Loucy (cell line): ENCODE measurements around the gene GRB10.

Source experiments
- H2AFZ ChIP-seq: fragments of 200-600 bp; sonication (generic); 2 replicates; pipeline ENCODE4 v1.6.0; 2016; ENCODE audit warnings: antibody characterized with exemption, mild to moderate bottlenecking, low read length, moderate library complexity
- H3F3A ChIP-seq: fragments of 200-600 bp; 2 replicates; pipeline ENCODE4 v1.6.0; 2016; ENCODE audit warnings: antibody characterized with exemption, low read depth, mild to moderate bottlenecking
- H3K27me3 ChIP-seq: fragments of 200-600 bp; sonication (generic); 2 replicates; pipeline ENCODE4 v1.6.1; 2014; ENCODE audit warnings: low read length, mild to moderate bottlenecking; ENCODE audit not compliant: insufficient read depth, poor library complexity, severe bottlenecking
- H3K36me3 ChIP-seq: fragments of 200-600 bp; sonication (generic); 2 replicates; pipeline ENCODE4 v1.6.1; 2016; ENCODE audit warnings: low read length; ENCODE audit not compliant: insufficient read depth
- H3K4me1 ChIP-seq: fragments of 200-600 bp; sonication (generic); 2 replicates; pipeline ENCODE4 v1.5.1; 2014; ENCODE audit warnings: low read length, mild to moderate bottlenecking; ENCODE audit not compliant: insufficient read depth, poor library complexity, severe bottlenecking
- H3K4me2 ChIP-seq: fragments of 200-600 bp; sonication (generic); 2 replicates; pipeline ENCODE4 v1.6.0; 2014; ENCODE audit warnings: antibody characterized with exemption, low read length, low read depth, mild to moderate bottlenecking; ENCODE audit not compliant: poor library complexity, severe bottlenecking
- H3K4me3 ChIP-seq: fragments of 200-600 bp; sonication (generic); 2 replicates; pipeline ENCODE4 v1.5.1; 2014; ENCODE audit warnings: low read length, mild to moderate bottlenecking, mixed read lengths; ENCODE audit not compliant: poor library complexity, severe bottlenecking
- H3K79me2 ChIP-seq: fragments of 200-600 bp; sonication (generic); 2 replicates; pipeline ENCODE4 v1.6.1; 2014; ENCODE audit warnings: low read length; ENCODE audit not compliant: insufficient read depth
- H3K9ac ChIP-seq: fragments of 200-600 bp; sonication (generic); 2 replicates; pipeline ENCODE4 v1.6.0; 2014; ENCODE audit warnings: mild to moderate bottlenecking, low read depth, low read length, moderate library complexity; ENCODE audit not compliant: poor library complexity, severe bottlenecking
- H3K9me2 ChIP-seq: fragments of 200-600 bp; sonication (generic); replicated peaks from 2 replicates; pipeline ENCODE4 v1.6.1; 2016; ENCODE audit warnings: low read depth, low read length, mixed read lengths
- H3K9me3 ChIP-seq: fragments of 200-600 bp; sonication (generic); 2 replicates; pipeline ENCODE4 v1.6.1; 2014; ENCODE audit warnings: mild to moderate bottlenecking, antibody characterized with exemption, low read length, low read depth; ENCODE audit not compliant: insufficient read depth
- H4K20me1 ChIP-seq: fragments of 200-600 bp; sonication (generic); 2 replicates; pipeline ENCODE4 v1.6.0; 2014; ENCODE audit warnings: antibody characterized with exemption, low read length, mild to moderate bottlenecking; ENCODE audit not compliant: insufficient read depth, poor library complexity, severe bottlenecking
- CTCF ChIP-seq: fragments of 200-600 bp; sonication (generic); conservative IDR thresholded peaks from 2 replicates; pipeline ENCODE4 v1.5.1; 2014; ENCODE audit warnings: mild to moderate bottlenecking, antibody characterized with exemption, low read length
- EZH2phosphoT487 ChIP-seq: fragments of 200-600 bp; IDR thresholded peaks from 2 replicates; pipeline ENCODE4 v1.6.1; 2018; ENCODE audit warnings: antibody characterized with exemption, mild to moderate bottlenecking, moderate library complexity, borderline replicate concordance

Gene GRB10

DNA sequence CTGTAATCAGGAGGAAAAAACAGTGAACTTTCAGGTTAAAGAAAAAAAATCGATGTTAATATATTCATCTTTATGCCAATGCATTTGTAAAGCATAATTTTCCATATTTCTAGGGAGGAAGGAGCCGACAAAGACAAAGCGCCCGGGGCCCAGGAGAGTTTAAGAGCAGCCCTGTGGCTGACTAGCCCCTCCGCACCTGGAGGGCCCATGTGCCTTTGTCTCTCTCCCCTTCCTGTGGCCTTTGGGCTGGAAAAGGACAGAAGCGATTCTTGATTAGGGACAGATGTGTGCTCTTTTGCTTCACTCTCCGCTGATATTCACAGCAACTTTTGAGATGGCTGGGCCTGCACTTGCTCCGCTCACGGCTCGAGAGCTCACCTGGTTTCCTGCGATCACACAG lies 240.6 kb downstream of the GRB10 start:
- H3K9me3 ChIP-seq: no peaks in the 10 kb centered on the region
- H3K79me2 ChIP-seq: no peaks in the 10 kb centered on the region
- no peak overlapping the region for H3K4me3 ChIP-seq
- H2AFZ ChIP-seq: no peak overlapping the region
- H3K9ac ChIP-seq: no peak overlapping the region
- no peaks in the 10 kb centered on the region for H3K36me3 ChIP-seq
- H3K9me2 ChIP-seq: no peaks in the 10 kb centered on the region
- no peaks in the 10 kb centered on the region for H3F3A ChIP-seq
- H3K4me1 ChIP-seq: no peaks in the 10 kb centered on the region
- H3K4me2 ChIP-seq: no peak overlapping the region
- TF ChIP-seq CTCF (no peak), EZH2phosphoT487 (no peak)
- no peaks in the 10 kb centered on the region for H3K27me3 ChIP-seq
- H4K20me1 ChIP-seq: no peaks in the 10 kb centered on the region

DNA sequence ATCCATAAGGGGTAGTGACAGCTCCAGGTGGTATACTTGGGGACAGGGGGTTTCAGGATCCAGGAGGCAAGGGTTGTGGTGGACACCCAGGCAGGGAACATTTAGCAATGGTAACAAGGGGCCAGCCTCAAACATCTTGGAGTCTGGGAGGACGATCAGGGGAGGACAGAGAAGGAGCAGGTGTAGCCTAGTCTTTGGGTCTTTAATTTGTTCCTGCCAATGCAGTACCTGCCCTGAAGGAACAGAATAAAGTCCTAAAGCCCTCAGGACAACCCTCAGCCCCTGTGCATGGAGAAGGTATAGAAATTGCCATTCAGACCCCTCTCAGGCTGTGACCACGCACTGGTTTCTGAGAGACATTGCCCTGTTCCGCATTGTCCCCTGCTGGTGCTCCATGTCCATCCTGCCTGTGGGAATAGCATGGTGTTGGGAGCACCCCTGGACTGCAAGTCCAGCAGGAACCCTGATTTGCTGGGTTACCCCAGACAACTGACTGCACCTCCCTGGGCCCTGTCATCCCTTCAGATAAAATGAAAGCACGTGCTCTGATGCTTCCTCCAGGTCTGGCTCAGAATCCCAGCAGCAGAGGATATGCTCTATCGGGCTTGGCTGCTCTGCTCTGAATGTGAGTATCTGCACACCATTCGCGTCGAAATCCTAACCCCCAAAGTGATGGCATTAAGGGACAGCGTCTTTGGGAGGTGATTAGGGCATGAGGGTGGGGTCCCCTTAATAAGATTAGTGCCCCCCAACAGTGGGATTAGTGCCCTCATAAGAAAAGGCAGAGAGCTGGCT lies 241.7 kb downstream of the GRB10 start:
- H4K20me1 ChIP-seq: no peaks in the 10 kb centered on the region
- H3K9me2 ChIP-seq: no peaks in the 10 kb centered on the region
- H3K4me1 ChIP-seq: no peaks in the 10 kb centered on the region
- no peak overlapping the region for H3K4me2 ChIP-seq
- H3F3A ChIP-seq: no peaks in the 10 kb centered on the region
- no peak overlapping the region for H3K4me3 ChIP-seq
- H3K36me3 ChIP-seq: no peaks in the 10 kb centered on the region
- no peaks in the 10 kb centered on the region for H3K27me3 ChIP-seq
- no peaks in the 10 kb centered on the region for H3K79me2 ChIP-seq
- TF ChIP-seq CTCF (no peak), EZH2phosphoT487 (no peak)
- no peaks in the 10 kb centered on the region for H3K9me3 ChIP-seq
- H3K9ac ChIP-seq: no peak overlapping the region
- no peak overlapping the region for H2AFZ ChIP-seq
